Keratinocyte (primary cell): ENCODE data around the gene BFSP2. TPM values are rescaled to one million over a fixed set of nuclear protein-coding genes. Genes with fewer than 3 reads are reported as not detected.
A peak's percentile ranks its signal among the peaks of the same experiment; 100 is the strongest.

Experiments
- DNase-seq: peaks from one replicate; pipeline ENCODE4 v3.0.0-alpha.2; 2011; ENCODE audit warnings: low read depth, missing footprints, low spot score
- FAIRE-seq: peaks from 2 replicates; lab custom pipeline; 2011; peaks lifted over from hg19 to GRCh38; lab: Jason Lieb, UNC
- H2AFZ ChIP-seq: 2 replicates; pipeline ENCODE4 v1.6.0; 2012; ENCODE audit warnings: low read length, control low read depth, inconsistent platforms; ENCODE audit not compliant: control insufficient read depth
- H3K27ac ChIP-seq: 2 replicates; pipeline ENCODE4 v1.5.1; 2011; ENCODE audit warnings: low read length; ENCODE audit not compliant: control insufficient read depth, insufficient read depth
- H3K27me3 ChIP-seq: 3 replicates; pipeline ENCODE4 v1.6.0; 2011; ENCODE audit warnings: low read length; ENCODE audit not compliant: control insufficient read depth, insufficient read depth; ENCODE audit errors: extremely low read depth
- H3K36me3 ChIP-seq, 2 experiments: 2 replicates in 1 of 2; 3 replicates in 1 of 2; pipeline ENCODE4 v1.5.1; 2011; ENCODE audit warnings: low read length in 2 of 2, mild to moderate bottlenecking in 1 of 2; ENCODE audit not compliant: control insufficient read depth in 2 of 2, insufficient read depth in 2 of 2; ENCODE audit errors: extremely low read depth in 1 of 2
- H3K4me1 ChIP-seq: 3 replicates; pipeline ENCODE4 v1.5.1; 2011; ENCODE audit warnings: low read length; ENCODE audit not compliant: control insufficient read depth, insufficient read depth; ENCODE audit errors: extremely low read depth
- H3K4me2 ChIP-seq: 3 replicates; pipeline ENCODE4 v1.6.0; 2011; ENCODE audit warnings: low read depth, low read length; ENCODE audit not compliant: control insufficient read depth, insufficient read depth; ENCODE audit errors: extremely low read depth
- H3K4me3 ChIP-seq, 3 experiments: fragments of 200-600 bp in 1 of 3; sonication (generic) in 1 of 3; 2 replicates in 2 of 3; 3 replicates in 1 of 3; pipeline ENCODE4 v1.5.1; 2011 to 2016; ENCODE audit warnings: low read length in 3 of 3, mild to moderate bottlenecking in 3 of 3, control low read depth in 2 of 3, inconsistent platforms in 1 of 3, low read depth in 1 of 3, mixed read lengths in 1 of 3, mixed run types in 1 of 3, moderate library complexity in 1 of 3; ENCODE audit not compliant: control insufficient read depth in 2 of 3, insufficient read depth in 2 of 3; ENCODE audit errors: extremely low read depth in 1 of 3
- H3K79me2 ChIP-seq: 2 replicates; pipeline ENCODE4 v1.6.0; 2012; ENCODE audit warnings: low read length; ENCODE audit not compliant: control insufficient read depth, insufficient read depth
- H3K9ac ChIP-seq: 3 replicates; pipeline ENCODE4 v1.6.0; 2011; ENCODE audit warnings: low read length; ENCODE audit not compliant: control insufficient read depth, insufficient read depth; ENCODE audit errors: extremely low read depth
- H3K9me1 ChIP-seq: 3 replicates; pipeline ENCODE4 v1.6.0; 2011; ENCODE audit warnings: low read length; ENCODE audit not compliant: control insufficient read depth, insufficient read depth; ENCODE audit errors: extremely low read depth
- H3K9me3 ChIP-seq: 2 replicates; pipeline ENCODE4 v1.5.1; 2012; ENCODE audit warnings: low read depth, low read length; ENCODE audit not compliant: control insufficient read depth
- H4K20me1 ChIP-seq: 3 replicates; pipeline ENCODE4 v1.6.0; 2011; ENCODE audit warnings: low read length; ENCODE audit not compliant: control insufficient read depth, insufficient read depth; ENCODE audit errors: extremely low read depth
- EZH2 ChIP-seq: IDR thresholded peaks from one replicate; pipeline ENCODE4 v1.6.1; 2012; ENCODE audit warnings: inconsistent platforms, mild to moderate bottlenecking, low read length, moderate library complexity
- dilution Hi-C: fragments of 300-500 bp; cut with MboI; formaldehyde crosslinking; loops from one replicate; pipeline ENCODE4 v1.7.0; 2020; ENCODE audit warnings: low sequenced_read_pairs; ENCODE audit not compliant: extremely low pct_ligation_motif_present
- polyA plus RNA-seq, 5 experiments: library from polyadenylated mRNA; depleted of rRNA in 3 of 5; stranded (reverse) in 3 of 5; stranded (forward) in 1 of 5; unstranded in 1 of 5; fragments of >200 nt; gene quantifications; 1 replicate in 1 of 5; 2 replicates in 3 of 5; 3 replicates in 1 of 5; pipeline versions ENCODE4 v1.2.1 to v1.2.3, GENCODE V29; 2011 to 2012; ENCODE audit warnings: missing spikeins in 2 of 5, low read depth in 1 of 5, low replicate concordance in 1 of 5
- TF ChIP-seq, protein P1 (sequence below), 3 experiments: IDR thresholded peaks in 1 of 3; conservative IDR thresholded peaks in 1 of 3; optimal IDR thresholded peaks in 1 of 3; 2 replicates in 2 of 3; 3 replicates in 1 of 3; pipeline versions ENCODE3 to v1.5.1; 2011; ENCODE audit warnings: low read length in 3 of 3, mild to moderate bottlenecking in 3 of 3, moderate library complexity in 2 of 3, control low read depth in 1 of 3, inconsistent platforms in 1 of 3; ENCODE audit not compliant: insufficient read depth in 2 of 3; ENCODE audit errors: extremely low read depth in 1 of 3

BFSP2 gene
- polyA plus RNA-seq, 1 donor (not counting 4 experiments of a cell fraction or from before 2014, with no cell fraction given) = not detected

DNA sequence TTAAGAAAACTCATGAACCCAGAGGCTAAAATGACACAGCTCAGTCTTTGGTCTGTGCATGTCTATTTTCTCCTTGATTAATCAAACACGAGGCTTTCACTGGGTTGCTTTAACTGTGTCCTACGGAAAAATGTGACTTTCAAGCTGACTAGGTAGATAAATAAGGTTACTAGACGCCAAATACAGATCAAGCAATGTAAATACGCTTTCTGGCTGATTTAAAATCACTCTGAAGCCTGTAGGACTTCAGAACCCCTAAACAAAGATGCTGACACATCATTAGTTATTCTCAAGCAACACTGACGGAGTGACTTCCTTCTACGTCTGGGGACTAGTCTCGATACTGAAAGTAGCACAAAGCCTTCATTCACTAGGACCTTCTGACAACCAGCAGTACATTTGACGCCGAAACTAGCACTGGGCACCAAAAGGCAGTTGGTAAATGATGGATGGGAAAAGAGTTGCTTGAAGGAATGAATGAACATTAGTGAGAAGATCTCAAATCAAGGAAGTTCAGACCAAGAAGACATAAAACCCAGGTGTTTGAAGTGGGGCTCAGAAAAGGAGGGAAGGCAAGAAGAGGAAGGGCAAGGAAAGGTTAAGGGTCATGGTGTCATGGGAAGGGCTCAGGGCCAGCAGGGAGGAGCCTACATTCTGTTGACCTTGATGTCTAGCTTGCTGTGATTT is 106.5 kb downstream of the BFSP2 start:
- Histone ChIP-seq H3K9me1 (no peaks in the 10 kb centered on the region), H3K9ac (no peak overlapping the region), H3K9me3 (no peaks in the 10 kb centered on the region), H3K36me3 (no peaks in the 10 kb centered on the region), H3K4me1 (no peaks in the 10 kb centered on the region), H4K20me1 (no peaks in the 10 kb centered on the region), H3K4me3 (no peak overlapping the region), H2AFZ (no peak overlapping the region), H3K79me2 (no peaks in the 10 kb centered on the region), H3K27ac (no peak overlapping the region), H3K4me2 (no peak overlapping the region), H3K27me3 (peaks cover 5% of the 10 kb centered on the region)
- TF ChIP-seq, protein P1, sequence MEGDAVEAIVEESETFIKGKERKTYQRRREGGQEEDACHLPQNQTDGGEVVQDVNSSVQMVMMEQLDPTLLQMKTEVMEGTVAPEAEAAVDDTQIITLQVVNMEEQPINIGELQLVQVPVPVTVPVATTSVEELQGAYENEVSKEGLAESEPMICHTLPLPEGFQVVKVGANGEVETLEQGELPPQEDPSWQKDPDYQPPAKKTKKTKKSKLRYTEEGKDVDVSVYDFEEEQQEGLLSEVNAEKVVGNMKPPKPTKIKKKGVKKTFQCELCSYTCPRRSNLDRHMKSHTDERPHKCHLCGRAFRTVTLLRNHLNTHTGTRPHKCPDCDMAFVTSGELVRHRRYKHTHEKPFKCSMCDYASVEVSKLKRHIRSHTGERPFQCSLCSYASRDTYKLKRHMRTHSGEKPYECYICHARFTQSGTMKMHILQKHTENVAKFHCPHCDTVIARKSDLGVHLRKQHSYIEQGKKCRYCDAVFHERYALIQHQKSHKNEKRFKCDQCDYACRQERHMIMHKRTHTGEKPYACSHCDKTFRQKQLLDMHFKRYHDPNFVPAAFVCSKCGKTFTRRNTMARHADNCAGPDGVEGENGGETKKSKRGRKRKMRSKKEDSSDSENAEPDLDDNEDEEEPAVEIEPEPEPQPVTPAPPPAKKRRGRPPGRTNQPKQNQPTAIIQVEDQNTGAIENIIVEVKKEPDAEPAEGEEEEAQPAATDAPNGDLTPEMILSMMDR (optimal IDR thresholded peaks at IDR 0.05 in 1 of 3, IDR thresholded peaks at IDR 0.05 in 1 of 3, conservative IDR thresholded peaks at IDR 0.05 in 1 of 3; ENCODE audit: extremely low read depth in 1 of 3, insufficient read depth in 2 of 3, low read length in 3 of 3) = no peak
- TF ChIP-seq EZH2 = no peak
- DNase-seq (no peak), FAIRE-seq (peak; percentile 65)
- dilution Hi-C loops = no loop called here

DNA sequence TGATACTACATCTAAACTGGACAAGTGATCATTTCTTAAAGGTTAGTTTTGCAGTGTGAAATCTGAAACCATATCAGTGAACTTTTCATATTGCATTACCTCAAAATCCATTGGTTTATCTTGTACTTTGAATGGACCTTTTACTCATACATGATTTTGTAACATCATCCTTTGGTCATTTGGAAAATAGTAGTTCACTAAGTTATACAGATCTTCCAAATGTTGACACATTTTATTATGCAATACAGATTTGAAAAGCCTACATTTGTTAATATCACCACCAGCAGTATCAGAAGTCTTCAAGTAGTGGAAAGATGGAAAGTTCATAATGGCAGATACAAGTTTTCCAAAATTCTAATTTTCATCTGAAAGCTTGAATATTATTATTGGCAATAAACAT is 109.6 kb downstream of the BFSP2 start:
- dilution Hi-C loops = no loop called here

More for the DNA sequence above, 109.6 kb downstream of the BFSP2 start:
- no peak overlapping the region for H3K9ac ChIP-seq
- no peaks in the 10 kb centered on the region for H3K9me1 ChIP-seq
- H3K4me2 ChIP-seq = no peak overlapping the region
- H3K79me2 ChIP-seq = no peaks in the 10 kb centered on the region
- no peaks in the 10 kb centered on the region for H3K4me1 ChIP-seq
- FAIRE-seq = no peak
- DNase-seq = no peak
- no peaks in the 10 kb centered on the region for H3K27me3 ChIP-seq
- TF ChIP-seq EZH2 = no peak
- TF ChIP-seq, protein P1 (optimal IDR thresholded peaks at IDR 0.05 in 1 of 3, IDR thresholded peaks at IDR 0.05 in 1 of 3, conservative IDR thresholded peaks at IDR 0.05 in 1 of 3; ENCODE audit: extremely low read depth in 1 of 3, insufficient read depth in 2 of 3, low read length in 3 of 3) = no peak
- H3K4me3 ChIP-seq = no peak overlapping the region
- no peaks in the 10 kb centered on the region for H3K9me3 ChIP-seq
- H3K36me3 ChIP-seq = no peaks in the 10 kb centered on the region
- no peak overlapping the region for H2AFZ ChIP-seq
- no peaks in the 10 kb centered on the region for H4K20me1 ChIP-seq
- H3K27ac ChIP-seq = no peak overlapping the region
